Gastrocnemius medialis (tissue), 4 donors: ENCODE data around the gene MRPS25. TPM values are rescaled to one million over a fixed set of nuclear protein-coding genes. Genes with fewer than 3 reads are reported as not detected.

ENCODE experiments used
- ATAC-seq, 2 donors: fragments of 150-250 bp; one replicate each; pipeline ENCODE4 v1.9.1; 2016
- DNase-seq, 2 donors: peaks; one replicate each; pipeline ENCODE4 v3.0.0-alpha.2; 2019
- H3K27ac ChIP-seq, 4 donors: fragments of 200-600 bp; sonication (generic); 1 replicate in 1 of 4; 2 replicates in 3 of 4; pipeline ENCODE4 v1.5.1; 2016 to 2018; ENCODE audit warnings: mild to moderate bottlenecking in 2 of 4, moderate library complexity in 1 of 4
- H3K27me3 ChIP-seq, 3 donors: fragments of 200-600 bp; sonication (generic) in 2 of 3; 1 replicate in 1 of 3; 2 replicates in 2 of 3; pipeline versions ENCODE4 v1.5.1 to v1.6.0; 2016 to 2019; ENCODE audit warnings: mild to moderate bottlenecking in 1 of 3, moderate library complexity in 1 of 3
- H3K36me3 ChIP-seq, 2 donors: fragments of 200-600 bp; sonication (generic) in 1 of 2; one replicate each; pipeline ENCODE4 v1.5.1; 2017 to 2018
- H3K4me1 ChIP-seq, 2 donors: fragments of 200-600 bp; sonication (generic) in 1 of 2; one replicate each; pipeline ENCODE4 v1.5.1; 2016 to 2017; ENCODE audit warnings: mild to moderate bottlenecking in 2 of 2
- H3K4me3 ChIP-seq, 4 donors: fragments of 200-600 bp; sonication (generic) in 3 of 4; 1 replicate in 1 of 4; 2 replicates in 3 of 4; pipeline ENCODE4 v1.5.1; 2016 to 2019; ENCODE audit warnings: mild to moderate bottlenecking in 2 of 4
- H3K9me3 ChIP-seq, 3 donors: fragments of 200-600 bp; sonication (generic) in 2 of 3; 1 replicate in 1 of 3; 2 replicates in 2 of 3; pipeline ENCODE4 v1.5.1; 2016 to 2019
- CTCF ChIP-seq, 5 experiments: fragments of 450-650 bp in 3 of 5; fragments of 200-600 bp in 2 of 5; sonication (generic) in 2 of 5; IDR thresholded peaks in 4 of 5; conservative IDR thresholded peaks in 1 of 5; 1 replicate in 4 of 5; 2 replicates in 1 of 5; pipeline ENCODE4 v1.5.1; 2016 to 2019; ENCODE audit warnings: antibody characterized with exemption in 5 of 5, mild to moderate bottlenecking in 3 of 5, moderate library complexity in 3 of 5
- POLR2A ChIP-seq, 2 donors: fragments of 450-650 bp; IDR thresholded peaks; one replicate each; pipeline ENCODE4 v1.6.1; 2017; ENCODE audit warnings: antibody characterized with exemption in 2 of 2, mild to moderate bottlenecking in 2 of 2, moderate library complexity in 2 of 2
- in situ Hi-C, 4 donors: fragments of 200-750 bp; cut with MboI; loops; one replicate each; pipeline versions ENCODE4 v1.15.0 to v1.8.0; 2017; ENCODE audit warnings: low sequenced_read_pairs in 4 of 4
- intact Hi-C: fragments of 100-400 bp; cut with DNase I; formaldehyde crosslinking; loops from one replicate; pipeline ENCODE4 v1.15.1; 2023; ENCODE audit warnings: low total_unique reads
- total RNA-seq, 4 donors: library from RNA; depleted of rRNA; stranded (reverse); fragments of >200 nt; gene quantifications; one replicate each; pipeline versions ENCODE4 v1.1.0 to v1.2.3, GENCODE V29; 2016

MRPS25 gene
- total RNA-seq, 4 donors from 2014 or later, result 71.4 to 88.6 (median 73.9) TPM

- no peak overlapping the region for H3K4me3 ChIP-seq
- TF ChIP-seq POLR2A (IDR thresholded peaks at IDR 0.05), result no peak
- TF ChIP-seq CTCF (IDR thresholded peaks at IDR 0.05 in 4 of 5, conservative IDR thresholded peaks at IDR 0.05 in 1 of 5), result no peak
- H3K9me3 ChIP-seq, result no peaks in the 10 kb centered on the region
- no peak for DNase-seq
- peaks cover 0 to 5% of the 10 kb centered on the region in 2 donors for H3K4me1 ChIP-seq
- intact Hi-C loops (no loop called here), in situ Hi-C loops (loop anchor here in 1 of 4 donors (10.0 to 25.0 kb wide), 2 partner anchors 108 to 371 kb away; partner anchors contain the start of gene CCDC174)
- H3K36me3 ChIP-seq, result peaks cover 0 to 93% of the 10 kb centered on the region in 2 donors
- H3K27me3 ChIP-seq, result no peaks in the 10 kb centered on the region
- ATAC-seq, result peak in 1 of 2 donors; percentile 41
- H3K27ac ChIP-seq, result peak overlapping the region in 3 of 4 donors; percentile 38 to 69 (median 57)
Observed at GRCh38 chr3:15033103-15033502, 32.0 kb downstream of the MRPS25 start.

GRCh38 chr3:15032650-15033049 is 32.5 kb downstream of the MRPS25 start:
- H3K27ac ChIP-seq, result peak overlapping the region in 3 of 4 donors; percentile 38 to 69 (median 57)
- in situ Hi-C loops (loop anchor here in 1 of 4 donors (10.0 to 25.0 kb wide), 2 partner anchors 108 to 370 kb away; partner anchors contain the start of gene CCDC174), intact Hi-C loops (no loop called here)
- peak; percentile 76 to 77 for ATAC-seq
- peaks cover 0 to 5% of the 10 kb centered on the region in 2 donors for H3K4me1 ChIP-seq
- peaks cover 0 to 90% of the 10 kb centered on the region in 2 donors for H3K36me3 ChIP-seq
- no peaks in the 10 kb centered on the region for H3K9me3 ChIP-seq
- peak; percentile 18 to 58 for DNase-seq
- no peak overlapping the region for H3K4me3 ChIP-seq
- H3K27me3 ChIP-seq, result no peaks in the 10 kb centered on the region
- no peak for TF ChIP-seq CTCF (IDR thresholded peaks at IDR 0.05 in 4 of 5, conservative IDR thresholded peaks at IDR 0.05 in 1 of 5)
- TF ChIP-seq POLR2A (IDR thresholded peaks at IDR 0.05), result no peak

- peaks cover 0 to 90% of the 10 kb centered on the region in 2 donors for H3K36me3 ChIP-seq
- DNase-seq (no peak), ATAC-seq (no peak)
- intact Hi-C loops (no loop called here), in situ Hi-C loops (loop anchor here in 1 of 4 donors (10.0 to 25.0 kb wide), 2 partner anchors 105 to 367 kb away; partner anchors contain the start of gene CCDC174)
- H3K4me1 ChIP-seq, result peaks cover 0 to 5% of the 10 kb centered on the region in 2 donors
- TF ChIP-seq CTCF (IDR thresholded peaks at IDR 0.05 in 4 of 5, conservative IDR thresholded peaks at IDR 0.05 in 1 of 5) (no peak), POLR2A (IDR thresholded peaks at IDR 0.05) (no peak)
- H3K4me3 ChIP-seq, result no peak overlapping the region
- no peaks in the 10 kb centered on the region for H3K27me3 ChIP-seq
- H3K27ac ChIP-seq, result no peak overlapping the region
- H3K9me3 ChIP-seq, result no peaks in the 10 kb centered on the region
Observed at GRCh38 chr3:15029625-15030024, 35.5 kb downstream of the MRPS25 start.

- no peak overlapping the region for H3K27ac ChIP-seq
- H3K27me3 ChIP-seq, result no peaks in the 10 kb centered on the region
- H3K4me3 ChIP-seq, result no peak overlapping the region
- no peak for ATAC-seq
- DNase-seq, result no peak
- H3K36me3 ChIP-seq, result peaks cover 0 to 89% of the 10 kb centered on the region in 2 donors
- no peaks in the 10 kb centered on the region for H3K9me3 ChIP-seq
- no peaks in the 10 kb centered on the region for H3K4me1 ChIP-seq
- TF ChIP-seq CTCF (IDR thresholded peaks at IDR 0.05 in 4 of 5, conservative IDR thresholded peaks at IDR 0.05 in 1 of 5) (no peak), POLR2A (IDR thresholded peaks at IDR 0.05) (no peak)
- intact Hi-C loops, result no loop called here
- in situ Hi-C loops, result no loop called here
Observed at GRCh38 chr3:15023719-15024118, 41.4 kb downstream of the MRPS25 start.

- no peak for DNase-seq
- ATAC-seq, result no peak
- Histone ChIP-seq H3K4me1 (no peaks in the 10 kb centered on the region), H3K9me3 (no peaks in the 10 kb centered on the region), H3K27me3 (no peaks in the 10 kb centered on the region), H3K36me3 (peaks cover 0 to 89% of the 10 kb centered on the region in 2 donors), H3K27ac (no peak overlapping the region), H3K4me3 (no peak overlapping the region)
- in situ Hi-C loops, result no loop called here
- no peak for TF ChIP-seq CTCF (IDR thresholded peaks at IDR 0.05 in 4 of 5, conservative IDR thresholded peaks at IDR 0.05 in 1 of 5)
- TF ChIP-seq POLR2A (IDR thresholded peaks at IDR 0.05), result no peak
- intact Hi-C loops, result no loop called here
Observed at GRCh38 chr3:15023249-15023648, 41.9 kb downstream of the MRPS25 start.
